A172 (cell line): ENCODE measurements around the gene FNDC10. TPM values are rescaled to one million over a fixed set of nuclear protein-coding genes. Genes with fewer than 3 reads are reported as not detected.

Experiments
- DNase-seq: peaks from one replicate; pipeline ENCODE4 v3.0.0-alpha.2; 2015; ENCODE audit warnings: low spot score
- total RNA-seq: library from RNA; depleted of rRNA; stranded (reverse); fragments of >200 nt; shearing (Covaris generic); gene quantifications from 2 replicates; pipeline ENCODE4 v1.2.3, GENCODE V29; 2014

FNDC10 gene
- total RNA-seq, 1 experiment from 2014 or later: not detected

- no peak for DNase-seq
Observed at GRCh38 chr1:1616045-1616790, 16.3 kb upstream of the FNDC10 start.

- peak; percentile 81 for DNase-seq
Observed at GRCh38 chr1:1615256-1616044, 15.5 kb upstream of the FNDC10 start, which contains the start of gene MIB2. MIB2 (plus strand) TSS chr1:1615500; CDS start chr1:1623453, 7,953 bp downstream.

GRCh38 chr1:1614954-1615255, 15.0 kb upstream of the FNDC10 start:
- DNase-seq: no peak

- DNase-seq: no peak
Observed at GRCh38 chr1:1614204-1614953, 14.4 kb upstream of the FNDC10 start.

GRCh38 chr1:1613509-1614082, 13.7 kb upstream of the FNDC10 start:
- no peak for DNase-seq

- no peak for DNase-seq
Observed at GRCh38 chr1:1612104-1612400, 12.1 kb upstream of the FNDC10 start.

GRCh38 chr1:1610796-1611195, 10.9 kb upstream of the FNDC10 start:
- no peak for DNase-seq

- DNase-seq: no peak
Observed at GRCh38 chr1:1609822-1610485, 10.0 kb upstream of the FNDC10 start.

- DNase-seq: no peak
Observed at GRCh38 chr1:1606232-1606631, 6.3 kb upstream of the FNDC10 start.

GRCh38 chr1:1605724-1606123, 5.8 kb upstream of the FNDC10 start:
- DNase-seq: no peak

GRCh38 chr1:1605034-1605591, 5.2 kb upstream of the FNDC10 start:
- no peak for DNase-seq

GRCh38 chr1:1604374-1605033, 4.6 kb upstream of the FNDC10 start:
- DNase-seq: no peak

GRCh38 chr1:1603671-1604373, 3.9 kb upstream of the FNDC10 start:
- DNase-seq: no peak

GRCh38 chr1:1602968-1603506, 3.1 kb upstream of the FNDC10 start:
- DNase-seq: no peak

GRCh38 chr1:1602304-1602967, 2.5 kb upstream of the FNDC10 start:
- DNase-seq: no peak

- DNase-seq: no peak
Observed at GRCh38 chr1:1601564-1602303, 1.8 kb upstream of the FNDC10 start.

GRCh38 chr1:1600861-1601563, 1.1 kb upstream of the FNDC10 start:
- no peak for DNase-seq
